Measurements from ENCODE around the gene FPR2.
A peak's percentile ranks its signal among the peaks of the same experiment; 100 is the strongest.

FPR2 gene

GRCh38 chr19:51714848-51715247, 46.1 kb upstream of the FPR2 start:
- no peak overlapping the region for H2BK120ac ChIP-seq (ENCODE audit: insufficient read depth, low read length, poor library complexity)
- H3K27me3 ChIP-seq (ENCODE audit: insufficient read depth, low read length), result peaks cover 10% of the 10 kb centered on the region
- H3K4ac ChIP-seq (ENCODE audit: low read depth, low read length), result no peak overlapping the region
- H4K12ac ChIP-seq (ENCODE audit: low read depth, low read length), result no peak overlapping the region
- H3K14ac ChIP-seq (ENCODE audit: low read length), result no peak overlapping the region
- no peak overlapping the region for H2AK5ac ChIP-seq (ENCODE audit: low read length)
- H3K4me3 ChIP-seq (ENCODE audit: low read depth, low read length), result no peak overlapping the region
- no peak overlapping the region for H4K91ac ChIP-seq (ENCODE audit: low read depth, low read length)
- H3K9ac ChIP-seq (ENCODE audit: low read length), result no peak overlapping the region
- no peak overlapping the region for H2BK12ac ChIP-seq (ENCODE audit: low read length)
- peaks cover 7% of the 10 kb centered on the region in 2 experiments for H3K4me1 ChIP-seq (ENCODE audit: control insufficient read depth in 1 of 2, insufficient read depth in 2 of 2, low read length in 2 of 2)
- H3K23ac ChIP-seq (ENCODE audit: low read length), result no peak overlapping the region
- no peak overlapping the region for H4K8ac ChIP-seq (ENCODE audit: low read depth, low read length)
- H2BK5ac ChIP-seq (ENCODE audit: low read depth, low read length, poor library complexity), result no peak overlapping the region
- WGBS (ENCODE audit: extremely low coverage, insufficient coverage, insufficient read length), result no CpG with 5 or more reads among the region's 3 CpGs
- H2AFZ ChIP-seq (ENCODE audit: insufficient read depth, low read length, poor library complexity), result no peak overlapping the region
- no peaks in the 10 kb centered on the region for H3K36me3 ChIP-seq (ENCODE audit: control insufficient read depth in 1 of 2, insufficient read depth in 2 of 2, low read length in 2 of 2)
- no peaks in the 10 kb centered on the region for H3K79me2 ChIP-seq (ENCODE audit: control insufficient read depth, insufficient read depth, low read length, poor library complexity)
- H3K18ac ChIP-seq (ENCODE audit: low read length), result no peak overlapping the region
- H3K9me3 ChIP-seq (ENCODE audit: insufficient read depth, low read depth, low read length), result peaks cover 4% of the 10 kb centered on the region
- H3K4me2 ChIP-seq (ENCODE audit: low read length), result no peak overlapping the region
- H3K79me1 ChIP-seq (ENCODE audit: low read length), result no peaks in the 10 kb centered on the region
- DNase-seq, result no peak
- no peak overlapping the region for H3K27ac ChIP-seq (ENCODE audit: low read depth, low read length)

GRCh38 chr19:51715850-51716249, 45.1 kb upstream of the FPR2 start:
- Histone ChIP-seq H3K36me3 (ENCODE audit: control insufficient read depth in 1 of 2, insufficient read depth in 2 of 2, low read length in 2 of 2) (no peaks in the 10 kb centered on the region), H2AK5ac (ENCODE audit: low read length) (no peak overlapping the region), H3K27ac (ENCODE audit: low read depth, low read length) (no peak overlapping the region), H2BK120ac (ENCODE audit: insufficient read depth, low read length, poor library complexity) (no peak overlapping the region), H3K14ac (ENCODE audit: low read length) (no peak overlapping the region), H4K8ac (ENCODE audit: low read depth, low read length) (no peak overlapping the region), H3K4me3 (ENCODE audit: low read depth, low read length) (no peak overlapping the region), H3K18ac (ENCODE audit: low read length) (no peak overlapping the region), H3K4me2 (ENCODE audit: low read length) (no peak overlapping the region), H2BK5ac (ENCODE audit: low read depth, low read length, poor library complexity) (no peak overlapping the region), H3K23ac (ENCODE audit: low read length) (no peak overlapping the region), H3K4me1 (ENCODE audit: control insufficient read depth in 1 of 2, insufficient read depth in 2 of 2, low read length in 2 of 2) (peaks cover 7% of the 10 kb centered on the region in 2 experiments), H3K4ac (ENCODE audit: low read depth, low read length) (no peak overlapping the region), H4K91ac (ENCODE audit: low read depth, low read length) (no peak overlapping the region), H2BK12ac (ENCODE audit: low read length) (no peak overlapping the region), H3K27me3 (ENCODE audit: insufficient read depth, low read length) (peaks cover 11% of the 10 kb centered on the region), H3K79me1 (ENCODE audit: low read length) (no peaks in the 10 kb centered on the region), H3K9me3 (ENCODE audit: insufficient read depth, low read depth, low read length) (peaks cover 4% of the 10 kb centered on the region), H2AFZ (ENCODE audit: insufficient read depth, low read length, poor library complexity) (no peak overlapping the region), H3K9ac (ENCODE audit: low read length) (no peak overlapping the region), H4K12ac (ENCODE audit: low read depth, low read length) (no peak overlapping the region), H3K79me2 (ENCODE audit: control insufficient read depth, insufficient read depth, low read length, poor library complexity) (no peaks in the 10 kb centered on the region)
- WGBS (ENCODE audit: extremely low coverage, insufficient coverage, insufficient read length), result no CpG with 5 or more reads among the region's 3 CpGs
- no peak for DNase-seq

GRCh38 chr19:51716925-51717324, 44.1 kb upstream of the FPR2 start:
- H2BK12ac ChIP-seq (ENCODE audit: low read length), result no peak overlapping the region
- no peaks in the 10 kb centered on the region for H3K79me2 ChIP-seq (ENCODE audit: control insufficient read depth, insufficient read depth, low read length, poor library complexity)
- no peak overlapping the region for H3K14ac ChIP-seq (ENCODE audit: low read length)
- no peak overlapping the region for H3K18ac ChIP-seq (ENCODE audit: low read length)
- H4K12ac ChIP-seq (ENCODE audit: low read depth, low read length), result no peak overlapping the region
- no peak overlapping the region for H2AK5ac ChIP-seq (ENCODE audit: low read length)
- H3K36me3 ChIP-seq (ENCODE audit: control insufficient read depth in 1 of 2, insufficient read depth in 2 of 2, low read length in 2 of 2), result no peaks in the 10 kb centered on the region
- no peak overlapping the region for H3K4me2 ChIP-seq (ENCODE audit: low read length)
- H3K4ac ChIP-seq (ENCODE audit: low read depth, low read length), result no peak overlapping the region
- H3K4me3 ChIP-seq (ENCODE audit: low read depth, low read length), result no peak overlapping the region
- no peak overlapping the region for H2BK120ac ChIP-seq (ENCODE audit: insufficient read depth, low read length, poor library complexity)
- peaks cover 4% of the 10 kb centered on the region for H3K9me3 ChIP-seq (ENCODE audit: insufficient read depth, low read depth, low read length)
- no CpG with 5 or more reads among the region's 11 CpGs for WGBS (ENCODE audit: extremely low coverage, insufficient coverage, insufficient read length)
- H3K27me3 ChIP-seq (ENCODE audit: insufficient read depth, low read length), result peaks cover 11% of the 10 kb centered on the region
- H4K8ac ChIP-seq (ENCODE audit: low read depth, low read length), result no peak overlapping the region
- H3K9ac ChIP-seq (ENCODE audit: low read length), result no peak overlapping the region
- H3K79me1 ChIP-seq (ENCODE audit: low read length), result no peaks in the 10 kb centered on the region
- no peak overlapping the region for H2BK5ac ChIP-seq (ENCODE audit: low read depth, low read length, poor library complexity)
- no peak overlapping the region for H4K91ac ChIP-seq (ENCODE audit: low read depth, low read length)
- H3K27ac ChIP-seq (ENCODE audit: low read depth, low read length), result no peak overlapping the region
- peaks cover 7% of the 10 kb centered on the region in 2 experiments for H3K4me1 ChIP-seq (ENCODE audit: control insufficient read depth in 1 of 2, insufficient read depth in 2 of 2, low read length in 2 of 2)
- H3K23ac ChIP-seq (ENCODE audit: low read length), result no peak overlapping the region
- no peak overlapping the region for H2AFZ ChIP-seq (ENCODE audit: insufficient read depth, low read length, poor library complexity)
- no peak for DNase-seq

GRCh38 chr19:51719251-51719988, 41.6 kb upstream of the FPR2 start:
- peak in 1 of 2 donors; percentile 25 for DNase-seq
- no CpG with 5 or more reads among the region's 83 CpGs for WGBS (ENCODE audit: extremely low coverage, insufficient coverage, insufficient read length)
- no peaks in the 10 kb centered on the region for H3K36me3 ChIP-seq (ENCODE audit: control insufficient read depth in 1 of 2, insufficient read depth in 2 of 2, low read length in 2 of 2)
- peaks cover 4% of the 10 kb centered on the region for H3K9me3 ChIP-seq (ENCODE audit: insufficient read depth, low read depth, low read length)
- H4K12ac ChIP-seq (ENCODE audit: low read depth, low read length), result peak overlapping the region; percentile 12
- H2AK5ac ChIP-seq (ENCODE audit: low read length), result no peak overlapping the region
- H3K4ac ChIP-seq (ENCODE audit: low read depth, low read length), result no peak overlapping the region
- no peak overlapping the region for H3K23ac ChIP-seq (ENCODE audit: low read length)
- H3K27ac ChIP-seq (ENCODE audit: low read depth, low read length), result no peak overlapping the region
- H3K9ac ChIP-seq (ENCODE audit: low read length), result no peak overlapping the region
- no peaks in the 10 kb centered on the region for H3K79me1 ChIP-seq (ENCODE audit: low read length)
- H2BK5ac ChIP-seq (ENCODE audit: low read depth, low read length, poor library complexity), result no peak overlapping the region
- peaks cover 7% of the 10 kb centered on the region in 2 experiments for H3K4me1 ChIP-seq (ENCODE audit: control insufficient read depth in 1 of 2, insufficient read depth in 2 of 2, low read length in 2 of 2)
- H2BK12ac ChIP-seq (ENCODE audit: low read length), result no peak overlapping the region
- no peak overlapping the region for H4K8ac ChIP-seq (ENCODE audit: low read depth, low read length)
- no peak overlapping the region for H4K91ac ChIP-seq (ENCODE audit: low read depth, low read length)
- no peaks in the 10 kb centered on the region for H3K79me2 ChIP-seq (ENCODE audit: control insufficient read depth, insufficient read depth, low read length, poor library complexity)
- no peak overlapping the region for H3K14ac ChIP-seq (ENCODE audit: low read length)
- H2BK120ac ChIP-seq (ENCODE audit: insufficient read depth, low read length, poor library complexity), result no peak overlapping the region
- peak overlapping the region; percentile 62 for H2AFZ ChIP-seq (ENCODE audit: insufficient read depth, low read length, poor library complexity)
- peaks cover 11% of the 10 kb centered on the region for H3K27me3 ChIP-seq (ENCODE audit: insufficient read depth, low read length)
- no peak overlapping the region for H3K18ac ChIP-seq (ENCODE audit: low read length)
- H3K4me3 ChIP-seq (ENCODE audit: low read depth, low read length), result peak overlapping the region; percentile 21
- H3K4me2 ChIP-seq (ENCODE audit: low read length), result peak overlapping the region; percentile 54
